Keratinocyte (primary cell): ENCODE data around the gene LIX1. TPM values are rescaled to one million over a fixed set of nuclear protein-coding genes. Genes with fewer than 3 reads are reported as not detected.
"Not testable (repeated sequence)": the region's sequence is repeated elsewhere in the genome, so short reads cannot be mapped to it uniquely, and the experiment has no call there.

ENCODE experiments used
- DNase-seq: peaks from one replicate; pipeline ENCODE4 v3.0.0-alpha.2; 2011; ENCODE audit warnings: low read depth, missing footprints, low spot score
- FAIRE-seq: peaks from 2 replicates; lab custom pipeline; 2011; peaks lifted over from hg19 to GRCh38; lab: Jason Lieb, UNC
- H2AFZ ChIP-seq: 2 replicates; pipeline ENCODE4 v1.6.0; 2012; ENCODE audit warnings: low read length, control low read depth, inconsistent platforms; ENCODE audit not compliant: control insufficient read depth
- H3K27ac ChIP-seq: 2 replicates; pipeline ENCODE4 v1.5.1; 2011; ENCODE audit warnings: low read length; ENCODE audit not compliant: control insufficient read depth, insufficient read depth
- H3K27me3 ChIP-seq: 3 replicates; pipeline ENCODE4 v1.6.0; 2011; ENCODE audit warnings: low read length; ENCODE audit not compliant: control insufficient read depth, insufficient read depth; ENCODE audit errors: extremely low read depth
- H3K36me3 ChIP-seq, 2 experiments: 2 replicates in 1 of 2; 3 replicates in 1 of 2; pipeline ENCODE4 v1.5.1; 2011; ENCODE audit warnings: low read length in 2 of 2, mild to moderate bottlenecking in 1 of 2; ENCODE audit not compliant: control insufficient read depth in 2 of 2, insufficient read depth in 2 of 2; ENCODE audit errors: extremely low read depth in 1 of 2
- H3K4me1 ChIP-seq: 3 replicates; pipeline ENCODE4 v1.5.1; 2011; ENCODE audit warnings: low read length; ENCODE audit not compliant: control insufficient read depth, insufficient read depth; ENCODE audit errors: extremely low read depth
- H3K4me2 ChIP-seq: 3 replicates; pipeline ENCODE4 v1.6.0; 2011; ENCODE audit warnings: low read depth, low read length; ENCODE audit not compliant: control insufficient read depth, insufficient read depth; ENCODE audit errors: extremely low read depth
- H3K4me3 ChIP-seq, 3 experiments: fragments of 200-600 bp in 1 of 3; sonication (generic) in 1 of 3; 2 replicates in 2 of 3; 3 replicates in 1 of 3; pipeline ENCODE4 v1.5.1; 2011 to 2016; ENCODE audit warnings: low read length in 3 of 3, mild to moderate bottlenecking in 3 of 3, control low read depth in 2 of 3, inconsistent platforms in 1 of 3, low read depth in 1 of 3, mixed read lengths in 1 of 3, mixed run types in 1 of 3, moderate library complexity in 1 of 3; ENCODE audit not compliant: control insufficient read depth in 2 of 3, insufficient read depth in 2 of 3; ENCODE audit errors: extremely low read depth in 1 of 3
- H3K79me2 ChIP-seq: 2 replicates; pipeline ENCODE4 v1.6.0; 2012; ENCODE audit warnings: low read length; ENCODE audit not compliant: control insufficient read depth, insufficient read depth
- H3K9ac ChIP-seq: 3 replicates; pipeline ENCODE4 v1.6.0; 2011; ENCODE audit warnings: low read length; ENCODE audit not compliant: control insufficient read depth, insufficient read depth; ENCODE audit errors: extremely low read depth
- H3K9me1 ChIP-seq: 3 replicates; pipeline ENCODE4 v1.6.0; 2011; ENCODE audit warnings: low read length; ENCODE audit not compliant: control insufficient read depth, insufficient read depth; ENCODE audit errors: extremely low read depth
- H3K9me3 ChIP-seq: 2 replicates; pipeline ENCODE4 v1.5.1; 2012; ENCODE audit warnings: low read depth, low read length; ENCODE audit not compliant: control insufficient read depth
- H4K20me1 ChIP-seq: 3 replicates; pipeline ENCODE4 v1.6.0; 2011; ENCODE audit warnings: low read length; ENCODE audit not compliant: control insufficient read depth, insufficient read depth; ENCODE audit errors: extremely low read depth
- EZH2 ChIP-seq: IDR thresholded peaks from one replicate; pipeline ENCODE4 v1.6.1; 2012; ENCODE audit warnings: inconsistent platforms, mild to moderate bottlenecking, low read length, moderate library complexity
- dilution Hi-C: fragments of 300-500 bp; cut with MboI; formaldehyde crosslinking; loops from one replicate; pipeline ENCODE4 v1.7.0; 2020; ENCODE audit warnings: low sequenced_read_pairs; ENCODE audit not compliant: extremely low pct_ligation_motif_present
- polyA minus RNA-seq, 3 experiments: library from RNA; depleted of rRNA, polyadenylated mRNA; stranded (reverse); fragments of >200 nt; gene quantifications; 1 replicate in 1 of 3; 2 replicates in 1 of 3; 3 replicates in 1 of 3; pipeline ENCODE4 v1.2.3, GENCODE V29; 2011
- polyA plus RNA-seq, 5 experiments: library from polyadenylated mRNA; depleted of rRNA in 3 of 5; stranded (reverse) in 3 of 5; stranded (forward) in 1 of 5; unstranded in 1 of 5; fragments of >200 nt; gene quantifications; 1 replicate in 1 of 5; 2 replicates in 3 of 5; 3 replicates in 1 of 5; pipeline versions ENCODE4 v1.2.1 to v1.2.3, GENCODE V29; 2011 to 2012; ENCODE audit warnings: missing spikeins in 2 of 5, low read depth in 1 of 5, low replicate concordance in 1 of 5
- TF ChIP-seq, protein P1 (sequence below), 3 experiments: IDR thresholded peaks in 1 of 3; conservative IDR thresholded peaks in 1 of 3; optimal IDR thresholded peaks in 1 of 3; 2 replicates in 2 of 3; 3 replicates in 1 of 3; pipeline versions ENCODE3 to v1.5.1; 2011; ENCODE audit warnings: low read length in 3 of 3, mild to moderate bottlenecking in 3 of 3, moderate library complexity in 2 of 3, control low read depth in 1 of 3, inconsistent platforms in 1 of 3; ENCODE audit not compliant: insufficient read depth in 2 of 3; ENCODE audit errors: extremely low read depth in 1 of 3

Gene LIX1
- polyA plus RNA-seq, result not detected in 3 replicates
- polyA plus RNA-seq (2011; ENCODE audit: low read depth), result not detected
- polyA plus RNA-seq (2011; cell fraction: cytosol; rRNA removed), result not detected in 2 replicates
- polyA plus RNA-seq (2011; cell fraction: nucleus; rRNA removed), result not detected in 2 replicates
- polyA plus RNA-seq (2012; ENCODE audit: low replicate concordance), result not detected in 2 replicates
- polyA minus RNA-seq, result not detected in 3 replicates
- polyA minus RNA-seq (2011; cell fraction: cytosol; rRNA and poly(A)+ RNA removed), result not detected
- not detected in 2 replicates for polyA minus RNA-seq (2011; cell fraction: nucleus; rRNA and poly(A)+ RNA removed)

DNA sequence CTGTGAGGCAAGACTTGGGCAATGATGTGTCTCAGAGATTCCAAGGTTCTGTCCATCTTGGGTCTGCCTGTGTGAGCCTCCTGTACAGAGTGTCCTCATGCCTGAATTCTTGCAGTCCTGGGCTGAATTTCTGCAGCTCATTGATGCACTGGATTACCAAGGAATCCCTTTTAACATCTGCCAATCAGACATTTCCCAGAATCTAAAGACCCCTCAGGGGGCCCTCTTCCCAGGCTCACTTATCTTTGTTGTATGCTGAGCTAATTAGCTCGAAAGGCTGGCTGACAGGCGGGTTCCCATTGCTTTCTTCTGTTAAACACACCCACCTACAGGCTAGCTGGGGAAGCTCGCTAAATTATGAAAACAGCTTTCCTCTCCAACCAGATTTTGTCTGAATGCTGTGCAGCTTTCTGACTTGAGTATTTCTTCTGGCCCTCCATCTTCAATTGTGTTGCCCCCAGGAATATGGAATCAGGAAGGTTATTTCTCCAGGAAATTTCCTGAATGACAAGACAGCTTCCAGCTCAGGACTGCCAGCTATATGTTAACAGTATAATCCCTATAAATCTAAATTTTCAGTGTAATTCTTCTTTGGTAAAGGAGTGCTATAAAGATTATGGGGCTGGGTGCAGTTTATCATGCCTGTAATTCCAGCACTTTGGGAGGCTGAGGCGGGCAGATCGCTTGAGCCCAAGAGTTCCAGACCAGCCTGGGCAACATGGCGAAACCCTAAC lies at the start of gene LIX1:
Gene LIX1 (minus strand): TSS at position 91 of the 734 bp plus-strand sequence. CDS start 35 bp downstream, at position 56.
- H3K4me3 ChIP-seq, result no peak within 1 kb of the TSS
- no peaks in the 10 kb centered on the region for H3K36me3 ChIP-seq
- no peaks in the 10 kb centered on the region for H3K9me1 ChIP-seq
- peak; percentile 29 for FAIRE-seq
- peaks cover 8% of the 10 kb centered on the region for H3K27me3 ChIP-seq
- H3K9me3 ChIP-seq, result no peaks in the 10 kb centered on the region
- dilution Hi-C loops, result no loop called here
- H3K4me1 ChIP-seq, result no peaks in the 10 kb centered on the region
- no peak within 1 kb of the TSS for H2AFZ ChIP-seq
- H4K20me1 ChIP-seq, result no peaks in the 10 kb centered on the region
- DNase-seq, result no peak
- no peak within 1 kb of the TSS for H3K9ac ChIP-seq
- TF ChIP-seq, protein P1, sequence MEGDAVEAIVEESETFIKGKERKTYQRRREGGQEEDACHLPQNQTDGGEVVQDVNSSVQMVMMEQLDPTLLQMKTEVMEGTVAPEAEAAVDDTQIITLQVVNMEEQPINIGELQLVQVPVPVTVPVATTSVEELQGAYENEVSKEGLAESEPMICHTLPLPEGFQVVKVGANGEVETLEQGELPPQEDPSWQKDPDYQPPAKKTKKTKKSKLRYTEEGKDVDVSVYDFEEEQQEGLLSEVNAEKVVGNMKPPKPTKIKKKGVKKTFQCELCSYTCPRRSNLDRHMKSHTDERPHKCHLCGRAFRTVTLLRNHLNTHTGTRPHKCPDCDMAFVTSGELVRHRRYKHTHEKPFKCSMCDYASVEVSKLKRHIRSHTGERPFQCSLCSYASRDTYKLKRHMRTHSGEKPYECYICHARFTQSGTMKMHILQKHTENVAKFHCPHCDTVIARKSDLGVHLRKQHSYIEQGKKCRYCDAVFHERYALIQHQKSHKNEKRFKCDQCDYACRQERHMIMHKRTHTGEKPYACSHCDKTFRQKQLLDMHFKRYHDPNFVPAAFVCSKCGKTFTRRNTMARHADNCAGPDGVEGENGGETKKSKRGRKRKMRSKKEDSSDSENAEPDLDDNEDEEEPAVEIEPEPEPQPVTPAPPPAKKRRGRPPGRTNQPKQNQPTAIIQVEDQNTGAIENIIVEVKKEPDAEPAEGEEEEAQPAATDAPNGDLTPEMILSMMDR (optimal IDR thresholded peaks at IDR 0.05 in 1 of 3, IDR thresholded peaks at IDR 0.05 in 1 of 3, conservative IDR thresholded peaks at IDR 0.05 in 1 of 3; ENCODE audit: extremely low read depth in 1 of 3, insufficient read depth in 2 of 3, low read length in 3 of 3), result peak; percentile 50 to 66 (median 64)
- TF ChIP-seq EZH2, result no peak
- no peak within 1 kb of the TSS for H3K27ac ChIP-seq
- no peaks in the 10 kb centered on the region for H3K79me2 ChIP-seq
- no peak within 1 kb of the TSS for H3K4me2 ChIP-seq

DNA sequence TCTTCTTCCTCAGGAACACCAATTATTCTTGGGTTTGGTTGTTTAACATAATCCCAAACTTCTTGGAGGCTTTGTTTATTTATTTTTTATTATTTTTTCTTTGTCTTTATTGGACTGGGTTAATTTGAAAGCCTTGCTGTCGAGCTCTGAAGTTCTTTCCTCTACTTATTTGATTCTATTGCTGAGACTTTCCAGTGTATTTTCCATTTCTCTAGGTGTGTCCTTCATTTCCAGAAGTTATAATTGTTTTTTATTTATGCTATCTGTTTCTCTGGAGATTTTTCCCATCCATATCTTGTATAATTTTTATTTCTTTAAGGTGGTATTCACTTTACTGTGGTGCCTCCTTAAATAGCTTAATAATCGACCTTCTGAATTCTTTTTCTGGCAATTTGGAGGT lies 49.5 kb upstream of the LIX1 start:
- no peaks in the 10 kb centered on the region for H3K79me2 ChIP-seq
- H3K36me3 ChIP-seq, result no peaks in the 10 kb centered on the region
- TF ChIP-seq EZH2, result no peak
- TF ChIP-seq, protein P1 (optimal IDR thresholded peaks at IDR 0.05 in 1 of 3, IDR thresholded peaks at IDR 0.05 in 1 of 3, conservative IDR thresholded peaks at IDR 0.05 in 1 of 3; ENCODE audit: extremely low read depth in 1 of 3, insufficient read depth in 2 of 3, low read length in 3 of 3), result no peak
- H3K27ac ChIP-seq, result no peak overlapping the region
- DNase-seq (no peak), FAIRE-seq (no peak)
- no peak overlapping the region for H3K4me3 ChIP-seq
- dilution Hi-C loops, result no loop called here
- H3K4me1 ChIP-seq, result peaks cover 7% of the 10 kb centered on the region
- no peak overlapping the region for H2AFZ ChIP-seq
- H3K9me1 ChIP-seq, result no peaks in the 10 kb centered on the region
- no peaks in the 10 kb centered on the region for H3K27me3 ChIP-seq
- no peak overlapping the region for H3K4me2 ChIP-seq
- no peaks in the 10 kb centered on the region for H3K9me3 ChIP-seq
- H4K20me1 ChIP-seq, result no peaks in the 10 kb centered on the region
- H3K9ac ChIP-seq, result no peak overlapping the region

DNA sequence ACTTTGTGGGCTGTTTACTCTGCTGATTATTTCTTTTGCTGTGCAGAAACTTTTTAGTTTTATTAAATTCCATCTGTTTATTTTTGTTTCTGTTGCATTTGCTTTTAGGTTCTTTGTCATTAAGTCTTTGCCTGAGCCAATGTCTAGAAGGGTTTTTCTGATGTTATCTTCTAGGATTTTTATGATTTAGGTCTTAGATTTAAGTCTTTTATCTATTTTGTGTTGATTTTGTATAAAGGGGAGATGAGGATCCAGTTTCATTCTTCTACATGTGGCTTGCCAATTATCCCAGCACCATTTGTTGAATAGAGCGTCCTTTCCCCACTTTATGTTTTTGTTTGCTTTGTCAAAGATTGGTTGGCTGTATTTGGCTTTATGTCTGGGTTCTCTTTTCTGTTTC lies 47.1 kb upstream of the LIX1 start:
- H3K4me1 ChIP-seq, dilution Hi-C loops, H2AFZ ChIP-seq, H3K9me1 ChIP-seq, H4K20me1 ChIP-seq, FAIRE-seq, H3K4me3 ChIP-seq, H3K27me3 ChIP-seq, H3K9me3 ChIP-seq, H3K9ac ChIP-seq, H3K36me3 ChIP-seq, H3K4me2 ChIP-seq, H3K27ac ChIP-seq, H3K79me2 ChIP-seq, DNase-seq: not testable (repeated sequence)
